GM19395 (cell line): ENCODE data around the gene MTMR3.

Experiments used
- ATAC-seq: cut with Tn5 transposase; IDR thresholded peaks from one replicate; pipeline ENCODE4 v1.9.1; 2021; ENCODE audit warnings: mild to moderate bottlenecking, moderate library complexity; ENCODE audit not compliant: unreplicated experiment

Gene MTMR3

DNA sequence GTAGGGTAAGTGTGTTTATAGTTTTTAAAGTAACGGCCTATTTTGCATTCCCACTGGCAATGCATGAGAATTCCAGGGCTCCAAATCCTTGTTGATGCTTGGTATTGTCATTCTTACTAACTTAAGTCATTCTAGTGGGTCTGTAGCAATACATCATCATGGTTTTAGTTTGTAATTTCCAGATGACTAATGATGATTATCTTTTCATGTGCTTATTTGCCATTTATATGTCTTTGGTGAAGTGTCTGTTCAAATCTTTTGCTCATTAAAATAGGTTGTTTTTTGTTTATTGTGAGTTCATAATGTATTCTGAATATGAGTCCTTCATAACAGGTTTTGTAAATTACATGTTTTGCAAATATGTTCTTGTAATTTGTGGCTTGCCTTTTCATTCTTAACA is 31.2 kb downstream of the MTMR3 start:
- no peak for ATAC-seq

DNA sequence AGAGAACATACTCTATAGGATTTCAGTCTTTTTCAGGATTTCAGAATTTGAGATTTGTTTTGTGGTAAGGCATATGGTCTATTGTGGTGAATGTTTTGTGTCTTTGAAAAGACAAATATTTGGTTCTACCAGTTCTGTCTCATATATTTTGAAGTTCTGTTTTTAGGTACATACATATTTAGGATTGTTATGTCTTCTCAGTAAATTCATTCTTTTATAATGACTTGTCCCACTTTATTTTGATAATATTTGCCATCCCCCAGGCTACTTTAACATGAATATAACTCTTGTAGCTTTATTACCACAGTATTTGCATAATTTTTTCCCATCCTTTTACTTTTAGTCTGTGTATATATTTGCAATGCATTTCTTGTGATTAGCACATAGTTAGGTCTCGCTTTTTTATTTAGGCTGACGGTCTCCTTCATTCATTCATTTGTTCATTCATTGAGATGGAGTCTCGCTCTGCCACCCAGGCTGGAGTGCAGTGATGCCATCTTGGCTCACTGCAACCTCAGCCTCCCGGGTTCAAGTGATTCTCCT is 32.1 kb downstream of the MTMR3 start:
- no peak for ATAC-seq

DNA sequence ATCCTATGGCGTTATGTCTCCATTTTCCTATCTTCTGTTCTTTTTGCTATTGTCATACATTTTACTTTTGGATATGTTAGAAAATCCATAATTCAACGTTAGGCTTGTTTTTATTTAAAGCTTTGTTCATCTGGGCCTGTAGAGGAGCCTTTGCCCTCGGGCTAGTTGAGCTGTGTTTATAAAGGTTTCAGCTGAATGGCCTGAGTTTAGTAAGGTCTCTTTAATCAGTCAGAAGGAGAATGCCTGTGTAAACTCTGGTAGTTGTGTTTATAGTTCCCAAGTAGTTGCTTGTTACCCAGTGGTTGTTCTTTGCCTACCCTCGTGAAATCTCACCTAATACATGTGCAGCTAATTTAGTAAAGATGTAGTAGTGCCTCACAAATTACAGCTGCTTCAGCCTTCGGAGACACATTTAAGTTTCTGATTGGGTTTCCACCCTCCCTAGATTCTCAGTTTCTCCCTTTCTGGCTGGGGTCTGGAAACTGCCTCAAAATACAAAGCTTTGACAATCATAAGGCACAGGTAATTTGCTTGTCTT is 33.1 kb downstream of the MTMR3 start:
- no peak for ATAC-seq

DNA sequence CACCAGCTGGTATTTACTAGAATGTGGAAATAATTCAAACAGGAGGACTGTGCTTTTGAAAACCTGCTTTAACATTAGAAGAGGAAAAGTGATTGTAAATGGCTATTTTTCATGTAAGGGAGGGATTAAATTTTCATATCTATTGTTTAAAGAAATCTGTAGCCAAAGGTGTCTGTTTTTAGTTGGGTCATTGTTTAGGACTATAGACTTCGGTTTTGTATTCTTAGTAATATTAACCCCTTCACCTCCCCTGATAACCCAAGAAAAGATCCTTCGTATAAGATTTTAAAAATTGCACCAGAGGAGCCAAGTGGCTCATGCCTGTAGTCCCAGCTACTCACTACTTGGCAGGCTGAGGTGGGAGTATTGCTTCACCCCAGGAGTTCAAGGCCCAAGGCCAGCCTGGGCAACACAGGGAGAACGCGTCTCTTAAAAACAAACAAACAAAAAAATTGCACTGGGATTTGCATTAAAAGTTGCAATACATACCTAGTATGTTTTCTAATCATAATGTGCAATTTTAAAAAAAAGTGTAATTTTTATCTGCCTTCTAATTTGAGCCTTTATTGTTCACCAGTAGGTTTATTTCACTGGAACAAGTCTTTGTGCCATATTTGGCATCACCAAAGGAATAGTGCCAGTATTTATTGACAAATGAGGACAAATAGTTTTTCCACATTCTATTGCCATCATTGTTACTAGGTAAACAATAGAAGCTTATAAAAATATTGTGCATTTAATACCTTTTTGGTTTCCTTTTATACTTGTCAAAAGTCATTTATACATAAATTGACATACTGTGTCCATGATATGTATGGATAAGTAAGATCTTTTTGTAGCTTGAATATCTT is 34.3 kb downstream of the MTMR3 start:
- ATAC-seq: no peak

DNA sequence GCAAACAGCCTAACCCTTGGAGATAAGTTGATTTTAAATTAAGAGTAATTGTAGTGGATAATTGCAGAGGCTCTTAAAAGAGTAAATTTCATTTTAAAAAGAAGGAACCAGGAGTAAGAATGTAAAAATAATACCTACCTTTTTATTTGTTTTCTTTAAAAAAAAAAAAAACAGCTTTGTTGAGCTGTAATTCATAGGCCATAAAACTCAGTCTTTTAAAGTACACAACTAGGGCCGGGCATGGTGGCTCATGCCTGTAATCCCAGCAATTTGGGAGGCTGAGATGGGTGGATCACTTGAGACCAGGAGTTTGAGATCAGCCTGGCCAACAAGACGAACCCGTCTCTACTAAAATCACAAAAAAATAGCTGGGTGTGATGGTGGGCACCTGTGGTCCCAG is 42.4 kb downstream of the MTMR3 start:
- no peak for ATAC-seq

DNA sequence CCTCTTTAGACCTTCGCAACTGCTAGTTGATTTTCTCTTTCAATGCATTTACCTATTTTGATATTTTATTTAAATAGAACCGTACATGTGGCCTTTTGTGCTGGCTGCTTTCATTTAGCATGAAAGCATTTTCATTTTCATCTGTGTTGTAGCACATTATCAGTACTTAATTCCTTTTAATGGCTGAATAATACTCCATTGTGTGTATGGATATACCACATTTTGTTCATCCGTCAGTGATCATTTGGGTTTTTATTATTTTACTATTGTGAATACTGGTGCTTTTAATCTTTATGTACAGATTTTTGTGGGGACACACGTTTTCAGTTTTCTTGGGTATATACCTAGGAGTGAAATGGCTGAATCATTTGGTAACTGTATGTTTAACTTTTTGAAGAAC is 43.1 kb downstream of the MTMR3 start:
- no peak for ATAC-seq

DNA sequence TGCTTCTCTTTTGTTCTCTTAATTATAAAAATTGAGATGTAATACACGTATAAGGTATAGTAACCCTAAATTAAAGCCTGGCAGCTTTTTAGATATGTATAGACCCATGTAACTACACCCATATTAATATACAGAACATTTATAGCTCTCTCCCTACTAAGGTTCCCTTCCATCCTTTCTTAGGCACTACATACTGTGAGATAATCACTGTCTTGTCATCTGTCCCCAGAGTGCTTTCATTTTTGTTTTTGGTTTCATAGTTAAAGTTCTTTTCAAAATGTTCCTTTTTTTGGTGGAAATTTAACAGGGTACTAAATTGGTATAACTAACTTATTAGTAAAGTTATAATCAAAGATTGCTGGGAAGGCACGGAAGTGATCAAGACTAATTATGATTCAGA is 49.2 kb downstream of the MTMR3 start:
- no peak for ATAC-seq

DNA sequence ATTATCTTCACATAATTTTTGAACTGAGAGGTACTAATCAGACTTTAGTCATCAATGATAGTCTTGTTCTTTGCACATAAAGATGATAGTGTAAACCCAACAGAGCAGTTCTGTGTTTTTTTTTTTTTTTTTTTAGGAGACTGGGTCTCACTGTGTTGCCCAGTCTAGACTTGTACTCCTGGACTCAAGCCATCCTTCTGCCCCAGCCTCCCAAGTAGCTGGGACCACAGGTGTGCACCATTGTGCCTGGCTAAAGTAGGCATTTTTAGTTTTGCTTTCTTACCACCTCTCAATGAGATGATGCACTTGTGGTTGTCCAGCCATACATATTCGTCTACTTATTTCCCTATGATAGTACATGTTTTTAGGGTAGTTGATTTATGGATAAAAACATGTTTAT is 50.6 kb downstream of the MTMR3 start:
- ATAC-seq: no peak

DNA sequence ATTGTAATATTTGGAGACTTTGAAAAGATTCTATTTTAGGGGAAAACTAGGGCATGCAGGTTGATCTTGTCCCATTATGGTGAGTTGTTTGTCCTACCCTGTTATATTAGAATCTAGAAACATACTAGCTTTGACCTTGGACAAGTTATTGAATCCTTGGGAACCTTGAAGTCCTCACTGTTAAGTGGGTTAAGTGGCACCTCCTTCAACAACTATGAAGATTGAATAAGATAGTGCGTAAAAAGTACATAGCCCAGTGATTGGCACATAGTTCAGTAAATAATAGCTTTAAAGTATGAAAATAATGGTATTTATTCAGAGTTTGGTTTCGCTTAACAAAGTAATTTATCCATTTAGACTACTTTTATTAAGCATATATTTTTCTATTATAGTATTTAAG is 51.6 kb downstream of the MTMR3 start:
- no peak for ATAC-seq

DNA sequence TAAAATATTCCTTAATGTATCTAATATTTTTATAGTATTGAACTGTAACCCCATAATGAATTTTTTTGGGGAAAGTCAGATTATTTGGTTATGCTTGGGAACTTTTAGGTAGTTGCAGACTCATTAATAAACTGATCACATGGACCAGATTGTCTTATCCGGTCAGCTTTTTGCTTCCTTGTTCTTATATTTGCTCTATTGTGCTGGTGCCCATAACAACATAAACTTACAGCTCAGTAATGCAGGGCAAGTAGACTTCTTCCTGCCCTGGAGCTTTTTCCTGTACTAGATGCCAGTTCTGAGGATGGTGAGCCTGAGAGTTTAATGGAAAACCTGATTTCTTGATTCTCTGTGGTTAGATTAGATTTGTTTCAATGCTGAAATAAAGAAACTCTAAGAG is 53.2 kb downstream of the MTMR3 start:
- ATAC-seq: no peak

DNA sequence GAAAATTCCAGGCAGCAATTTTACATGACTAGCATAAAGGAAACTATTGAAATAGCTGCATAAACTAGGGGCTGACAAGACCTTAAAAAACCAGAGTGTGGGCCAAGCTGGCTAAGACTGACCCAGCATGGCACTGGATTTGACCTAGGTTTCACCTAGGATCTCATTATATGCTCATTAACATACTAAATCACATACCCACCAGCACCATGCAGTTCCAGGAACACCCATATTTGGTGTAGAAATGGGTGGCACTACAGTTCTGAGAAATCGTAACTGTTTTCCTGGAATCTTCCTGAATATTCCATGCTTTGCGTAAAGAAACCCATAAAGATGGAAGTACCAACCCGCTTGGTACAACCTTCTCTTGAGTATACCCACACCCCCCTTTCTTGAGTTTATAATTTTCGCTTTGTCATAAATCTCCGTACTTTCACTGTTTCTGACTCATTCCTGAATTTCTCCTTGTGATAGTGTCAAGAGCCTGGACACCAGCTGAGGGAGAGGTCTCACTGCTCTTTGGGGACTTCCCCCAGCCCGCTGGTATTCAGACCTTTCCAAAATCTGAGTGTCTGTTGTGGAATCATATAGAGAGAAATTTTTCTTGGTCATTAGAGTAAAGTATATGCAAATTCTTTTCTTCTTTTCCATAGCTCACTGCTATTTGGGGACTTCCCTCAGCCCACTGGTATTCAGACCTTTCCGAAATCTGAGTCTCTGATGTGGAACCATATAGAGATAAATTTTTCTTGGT is 55.1 kb downstream of the MTMR3 start:
- ATAC-seq: peak; percentile 73

DNA sequence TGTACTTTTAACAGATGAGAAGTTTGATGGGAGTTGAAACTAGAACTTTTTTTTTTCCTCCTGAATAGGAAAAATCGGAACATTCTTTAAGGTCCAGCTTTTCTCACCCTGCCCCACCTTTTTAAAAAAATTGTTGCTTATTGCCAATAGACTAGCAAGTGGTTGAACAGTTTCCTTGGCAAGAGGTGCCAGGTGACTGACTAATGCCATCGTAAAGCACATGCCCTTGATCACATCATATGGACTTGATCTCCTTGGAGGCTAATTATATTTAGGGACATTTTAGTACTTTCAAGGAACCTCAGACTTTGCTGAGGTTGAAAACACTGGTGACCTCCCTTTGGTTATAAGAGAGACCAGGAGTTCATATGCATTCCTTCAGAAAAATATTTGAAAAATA is 57.6 kb downstream of the MTMR3 start:
- ATAC-seq: no peak

DNA sequence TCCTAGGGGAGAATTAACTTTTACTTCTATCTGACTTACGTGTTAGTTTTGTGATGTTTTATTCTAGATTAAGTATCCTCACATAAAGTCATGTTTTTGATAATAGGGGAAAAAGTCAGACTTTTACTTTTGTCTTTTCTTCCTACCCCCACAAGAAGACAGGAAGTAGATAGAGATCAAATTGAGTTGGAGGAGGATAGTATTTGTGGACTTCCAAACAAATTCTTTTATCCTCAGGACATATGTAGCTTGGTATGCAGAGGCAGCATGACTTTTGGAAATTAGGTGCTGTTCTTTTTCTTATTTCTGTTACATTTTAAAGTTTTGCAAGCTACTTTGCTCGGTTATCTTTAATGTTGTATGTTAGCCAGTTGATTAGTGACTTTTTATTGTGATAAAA is 61.4 kb downstream of the MTMR3 start:
- no peak for ATAC-seq

DNA sequence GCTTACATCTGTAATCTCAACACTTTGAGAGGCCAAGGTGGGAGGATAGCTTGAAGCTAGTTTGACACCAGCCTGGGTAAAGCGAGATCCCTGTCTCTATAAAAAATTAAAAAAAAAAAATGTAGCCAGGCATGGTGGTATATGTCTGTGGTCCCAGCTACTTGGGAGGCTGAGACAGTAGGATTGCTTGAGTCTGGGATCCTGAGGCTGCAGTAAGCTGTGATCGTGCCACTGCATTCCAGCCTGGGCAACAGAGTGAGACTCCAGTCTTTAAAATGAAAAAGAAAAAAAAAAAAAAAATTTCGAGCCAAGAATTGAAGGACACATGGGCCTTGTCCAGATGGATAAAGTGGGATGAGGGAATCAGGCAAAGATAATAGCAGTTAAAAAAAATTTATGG is 62.5 kb downstream of the MTMR3 start:
- ATAC-seq: no peak

DNA sequence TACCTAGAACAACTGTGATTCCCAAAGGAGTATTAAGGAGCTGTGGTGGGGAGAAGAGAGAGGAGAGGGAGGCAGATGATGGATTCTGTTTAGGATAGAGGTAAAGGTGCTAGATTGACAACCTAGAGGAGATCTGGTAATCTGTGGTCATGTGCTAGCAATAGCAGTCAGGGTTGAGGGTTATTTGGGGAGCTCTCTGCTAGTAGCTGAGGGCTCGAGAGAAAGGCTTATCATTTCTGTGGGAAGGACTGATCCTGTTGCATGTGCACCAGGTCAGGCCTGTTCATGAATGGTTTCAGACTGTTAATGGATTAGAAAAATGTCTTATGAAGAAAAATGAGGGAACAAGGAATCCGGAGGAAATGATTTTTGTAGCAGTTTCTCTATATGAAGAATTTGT is 63.2 kb downstream of the MTMR3 start:
- no peak for ATAC-seq

DNA sequence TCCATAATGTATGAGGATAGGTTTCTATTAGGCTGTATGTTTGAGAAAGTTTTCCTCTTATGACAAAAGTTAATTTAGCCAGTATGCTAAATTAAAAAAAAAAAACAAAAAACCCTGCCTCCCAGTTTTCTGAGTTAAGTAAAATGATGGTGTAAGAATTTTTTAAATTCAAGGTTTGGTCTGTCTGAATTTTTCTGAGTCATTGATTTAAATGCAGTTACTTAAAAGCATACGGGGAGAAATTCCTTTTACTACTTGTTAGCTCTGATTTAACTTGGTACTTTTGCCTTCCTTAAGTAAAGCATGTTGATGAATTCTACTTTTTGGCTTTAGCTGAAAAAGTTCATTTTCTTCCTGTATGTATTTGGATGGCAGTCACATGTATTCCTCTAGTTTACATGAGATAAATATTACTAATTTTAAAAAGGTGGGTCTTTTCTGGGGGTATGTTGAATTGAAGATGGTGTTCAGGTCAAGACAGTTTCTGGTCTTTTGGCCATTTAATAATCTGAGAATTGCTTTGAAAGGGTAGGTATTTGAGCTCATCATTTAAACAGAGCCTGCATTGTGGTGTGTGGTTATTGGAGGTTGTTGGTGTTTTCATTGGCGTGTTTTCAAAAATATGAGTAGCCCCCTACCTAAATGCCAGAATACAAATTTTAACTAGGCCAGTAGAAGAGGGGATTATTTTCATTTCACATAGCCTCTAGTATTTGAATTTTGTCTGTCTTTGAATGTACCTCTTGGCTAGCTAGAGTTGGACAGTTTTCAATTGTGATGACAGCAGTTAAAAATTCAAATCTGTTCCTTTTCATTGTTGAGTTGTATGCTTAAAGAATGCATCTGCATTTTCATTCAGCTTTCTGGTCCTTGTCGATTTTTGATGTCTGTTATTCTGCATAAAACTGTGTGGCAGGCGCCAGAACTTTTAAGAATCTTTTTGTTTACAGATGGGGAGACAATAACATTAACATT is 64.7 kb downstream of the MTMR3 start:
- no peak for ATAC-seq

DNA sequence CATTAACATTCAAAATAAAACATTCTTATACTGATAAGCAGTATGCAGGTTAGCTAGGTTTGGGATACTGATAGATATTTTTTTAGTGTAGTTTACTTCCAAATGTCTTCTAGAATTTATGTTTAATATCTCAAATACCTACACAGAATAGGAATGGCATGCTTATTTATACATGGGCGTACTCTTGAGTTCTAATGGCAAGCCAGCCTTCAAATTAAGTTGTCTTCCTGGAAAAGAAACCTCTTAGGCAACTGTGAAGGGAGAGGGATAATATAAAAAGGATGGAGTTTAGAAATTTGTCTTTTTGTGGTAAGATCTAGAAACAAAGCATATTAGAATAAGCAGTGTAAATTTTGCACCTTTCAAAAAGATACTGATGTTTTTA is 65.4 kb downstream of the MTMR3 start:
- ATAC-seq: no peak

DNA sequence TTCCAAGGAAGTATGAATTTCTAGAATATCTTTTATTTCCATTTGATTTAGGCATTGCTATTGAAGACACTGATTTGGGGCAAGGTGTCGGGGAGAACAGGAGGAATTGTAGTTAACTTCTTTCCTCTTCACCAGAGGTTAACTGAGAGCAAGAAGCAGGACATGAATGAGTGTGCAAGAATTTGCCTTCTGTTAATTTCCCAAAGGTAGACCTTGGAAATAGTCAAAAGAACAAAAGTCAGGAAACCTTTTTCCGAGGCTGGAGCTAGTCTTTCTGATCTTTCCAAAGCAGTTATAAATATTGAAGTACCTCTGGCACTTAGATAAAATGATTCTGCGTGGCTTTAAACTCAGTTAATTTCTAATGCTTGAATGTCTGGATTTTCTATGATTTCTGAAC is 66.9 kb downstream of the MTMR3 start:
- no peak for ATAC-seq

DNA sequence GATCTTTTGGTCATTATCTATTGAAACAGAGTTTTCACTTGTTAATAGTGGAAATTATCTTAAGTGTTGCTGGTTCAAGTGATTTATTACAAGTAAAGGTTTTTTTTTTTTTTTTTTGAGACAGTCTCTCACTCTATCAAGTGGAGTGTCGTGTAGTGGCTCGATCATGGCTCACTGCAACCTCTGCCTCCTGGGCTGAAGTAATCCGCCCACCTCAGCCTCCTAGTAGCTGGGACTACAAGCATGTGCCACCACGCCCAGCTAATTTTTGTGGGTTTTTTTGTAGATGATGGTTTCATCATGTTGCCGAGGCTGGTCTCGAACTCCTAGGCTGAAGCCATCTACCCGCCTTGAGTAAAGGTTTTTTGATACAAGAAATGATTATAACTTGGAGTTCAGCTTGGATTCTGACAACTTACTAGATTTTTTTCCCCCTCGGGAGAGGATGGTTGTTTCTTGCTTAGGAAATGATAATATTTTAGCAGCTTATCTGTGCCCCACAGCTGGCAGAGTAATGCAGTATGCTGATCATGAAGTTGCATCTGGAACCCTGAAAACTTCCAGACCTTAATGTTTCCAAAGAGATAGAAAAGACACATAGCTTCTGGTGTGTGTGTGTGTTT is 68.9 kb downstream of the MTMR3 start:
- ATAC-seq: no peak

DNA sequence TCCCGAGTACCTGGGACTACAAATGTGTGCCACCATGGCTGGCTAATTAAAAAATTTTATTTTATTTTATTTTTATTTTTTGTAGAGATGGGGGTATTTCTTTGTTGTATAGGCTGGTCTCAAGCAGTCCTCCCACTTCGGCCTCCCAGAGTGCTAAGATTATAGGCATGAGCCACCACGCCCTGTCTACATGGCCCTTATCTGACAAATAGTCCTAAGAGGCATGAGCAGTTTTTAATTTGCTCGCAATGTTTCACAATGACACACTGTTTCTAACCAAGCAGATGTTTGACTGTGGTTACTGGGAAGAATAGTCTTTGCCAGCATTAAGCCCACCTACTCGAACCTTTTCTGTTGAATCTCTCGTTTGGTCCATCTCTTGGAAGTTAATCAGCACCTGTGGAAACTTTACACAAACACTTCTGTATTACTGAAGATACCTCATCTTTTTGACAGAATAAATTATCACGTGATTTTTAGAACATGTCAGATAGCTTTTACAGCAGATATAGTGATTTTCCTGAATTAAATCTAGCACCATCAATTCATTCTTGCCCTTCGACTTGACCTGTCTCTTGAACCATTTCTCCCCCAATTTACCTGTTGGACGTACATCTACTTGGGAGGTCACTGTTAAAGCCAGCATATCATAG is 71.4 kb downstream of the MTMR3 start:
- ATAC-seq: no peak
